Hepatocyte (in vitro differentiated cells): Measurements from ENCODE around the gene ABLIM2. TPM values are rescaled to one million over a fixed set of nuclear protein-coding genes. Genes with fewer than 3 reads are reported as not detected.

Source experiments
- DNase-seq: peaks from one replicate; pipeline ENCODE4 v3.0.0-alpha.2; 2016; ENCODE audit warnings: low spot score
- H2AFZ ChIP-seq: fragments of 200-600 bp; sonication (generic); 2 replicates; pipeline ENCODE4 v1.6.0; 2016; ENCODE audit warnings: antibody characterized with exemption, mild to moderate bottlenecking
- H3K27ac ChIP-seq: fragments of 200-600 bp; sonication (generic); 2 replicates; pipeline ENCODE4 v1.5.1; 2016; ENCODE audit warnings: mild to moderate bottlenecking
- H3K27me3 ChIP-seq: fragments of 200-600 bp; sonication (generic); 2 replicates; pipeline ENCODE4 v1.6.1; 2016
- H3K36me3 ChIP-seq: fragments of 200-600 bp; sonication (generic); replicated peaks from 2 replicates; pipeline ENCODE4 v1.5.1; 2016; ENCODE audit warnings: low read depth; ENCODE audit not compliant: insufficient read depth
- H3K4me1 ChIP-seq: fragments of 200-600 bp; sonication (generic); 2 replicates; pipeline ENCODE4 v1.5.1; 2016; ENCODE audit warnings: mild to moderate bottlenecking, moderate library complexity; ENCODE audit not compliant: insufficient read depth
- H3K4me2 ChIP-seq: fragments of 200-600 bp; sonication (generic); 2 replicates; pipeline ENCODE4 v1.6.0; 2016
- H3K4me3 ChIP-seq: fragments of 200-600 bp; sonication (generic); 2 replicates; pipeline ENCODE4 v1.5.1; 2016; ENCODE audit warnings: mild to moderate bottlenecking
- H3K79me2 ChIP-seq: fragments of 200-600 bp; sonication (generic); 2 replicates; pipeline ENCODE4 v1.6.0; 2017; ENCODE audit warnings: mild to moderate bottlenecking
- H3K9me2 ChIP-seq: fragments of 200-600 bp; sonication (generic); replicated peaks from 2 replicates; pipeline ENCODE4 v1.6.0; 2017; ENCODE audit warnings: mild to moderate bottlenecking; ENCODE audit not compliant: insufficient read depth
- H3K9me3 ChIP-seq: fragments of 200-600 bp; sonication (generic); 2 replicates; pipeline ENCODE4 v1.5.1; 2016; ENCODE audit warnings: low read depth, mild to moderate bottlenecking
- H4K20me1 ChIP-seq: fragments of 200-600 bp; sonication (generic); 2 replicates; pipeline ENCODE4 v1.6.0; 2016; ENCODE audit warnings: mild to moderate bottlenecking; ENCODE audit not compliant: insufficient read depth, poor library complexity, severe bottlenecking
- EZH2 ChIP-seq: fragments of 200-600 bp; sonication (generic); IDR thresholded peaks from 2 replicates; pipeline ENCODE4 v1.6.1; 2016; ENCODE audit warnings: antibody characterized with exemption, mild to moderate bottlenecking, borderline replicate concordance
- EZH2phosphoT487 ChIP-seq: fragments of 200-600 bp; sonication (generic); IDR thresholded peaks from one replicate; pipeline ENCODE4 v1.6.1; 2018; ENCODE audit warnings: antibody characterized with exemption, mild to moderate bottlenecking, low read depth, moderate library complexity; ENCODE audit not compliant: unreplicated experiment, severe bottlenecking
- WGBS: methylation state at CpG from one replicate; pipeline ENCODE4 v1.1.6; 2016; ENCODE audit warnings: low lambda C conversion rate; ENCODE audit errors: missing lambda C conversion rate; 5-methylcytosine and 5-hydroxymethylcytosine counted together
- polyA plus RNA-seq: library from polyadenylated mRNA; unstranded; fragments of >200 nt; fragmentation: Nextera tagmentation; extraction: Ambion mirVana; gene quantifications from 2 replicates; pipeline ENCODE4 v1.2.1, GENCODE V29; 2016
- total RNA-seq: library from RNA; depleted of rRNA; stranded (reverse); fragments of >200 nt; gene quantifications from 2 replicates; pipeline ENCODE4 v1.2.3, GENCODE V29; 2014
- TF ChIP-seq, protein P1 (sequence below): fragments of 200-600 bp; sonication (generic); IDR thresholded peaks from 2 replicates; pipeline ENCODE4 v1.5.1; 2016; ENCODE audit warnings: antibody characterized with exemption, mild to moderate bottlenecking; ENCODE audit not compliant: poor library complexity

Gene ABLIM2
- total and polyA plus RNA-seq, 2 experiments from 2014 or later = 1.7 to 2.0 TPM

DNA sequence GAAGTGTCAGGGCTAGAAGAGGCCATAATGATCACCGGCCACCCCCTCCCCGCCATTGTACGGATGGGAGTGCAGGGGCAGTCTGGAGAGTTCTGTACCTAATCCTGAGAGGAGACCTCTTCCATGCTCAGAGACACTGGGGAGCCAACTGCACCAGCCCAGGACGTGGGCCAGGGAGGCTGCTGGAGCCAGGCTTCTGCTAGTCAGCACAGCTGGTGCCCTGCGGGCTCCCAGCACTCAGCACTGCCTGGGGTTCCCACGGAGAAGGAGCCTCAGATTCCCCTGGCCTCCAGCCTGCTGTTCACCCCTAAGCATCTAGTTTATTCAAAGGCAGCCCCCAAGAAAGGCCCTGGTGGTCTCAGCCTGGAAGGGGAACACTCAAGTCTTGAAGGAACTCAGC lies 28.8 kb downstream of the ABLIM2 start:
- TF ChIP-seq, protein P1, sequence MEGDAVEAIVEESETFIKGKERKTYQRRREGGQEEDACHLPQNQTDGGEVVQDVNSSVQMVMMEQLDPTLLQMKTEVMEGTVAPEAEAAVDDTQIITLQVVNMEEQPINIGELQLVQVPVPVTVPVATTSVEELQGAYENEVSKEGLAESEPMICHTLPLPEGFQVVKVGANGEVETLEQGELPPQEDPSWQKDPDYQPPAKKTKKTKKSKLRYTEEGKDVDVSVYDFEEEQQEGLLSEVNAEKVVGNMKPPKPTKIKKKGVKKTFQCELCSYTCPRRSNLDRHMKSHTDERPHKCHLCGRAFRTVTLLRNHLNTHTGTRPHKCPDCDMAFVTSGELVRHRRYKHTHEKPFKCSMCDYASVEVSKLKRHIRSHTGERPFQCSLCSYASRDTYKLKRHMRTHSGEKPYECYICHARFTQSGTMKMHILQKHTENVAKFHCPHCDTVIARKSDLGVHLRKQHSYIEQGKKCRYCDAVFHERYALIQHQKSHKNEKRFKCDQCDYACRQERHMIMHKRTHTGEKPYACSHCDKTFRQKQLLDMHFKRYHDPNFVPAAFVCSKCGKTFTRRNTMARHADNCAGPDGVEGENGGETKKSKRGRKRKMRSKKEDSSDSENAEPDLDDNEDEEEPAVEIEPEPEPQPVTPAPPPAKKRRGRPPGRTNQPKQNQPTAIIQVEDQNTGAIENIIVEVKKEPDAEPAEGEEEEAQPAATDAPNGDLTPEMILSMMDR = no peak
- Histone ChIP-seq H3K4me2 (no peak overlapping the region), H3K4me3 (no peak overlapping the region), H3K79me2 (no peaks in the 10 kb centered on the region), H3K27ac (no peak overlapping the region), H3K27me3 (no peaks in the 10 kb centered on the region), H4K20me1 (no peaks in the 10 kb centered on the region), H3K36me3 (no peaks in the 10 kb centered on the region), H3K4me1 (no peaks in the 10 kb centered on the region), H3K9me3 (no peaks in the 10 kb centered on the region), H2AFZ (no peak overlapping the region), H3K9me2 (no peaks in the 10 kb centered on the region)
- DNase-seq = no peak
- WGBS = 92% methylated on average over 6 of the region's 6 CpGs

GRCh38 chr4:8129136-8129535 lies 29.5 kb downstream of the ABLIM2 start:
- Histone ChIP-seq H3K4me1 (no peaks in the 10 kb centered on the region), H3K4me2 (no peak overlapping the region), H3K4me3 (no peak overlapping the region), H3K27ac (no peak overlapping the region), H2AFZ (no peak overlapping the region), H3K36me3 (no peaks in the 10 kb centered on the region), H3K9me3 (no peaks in the 10 kb centered on the region), H3K79me2 (no peaks in the 10 kb centered on the region), H3K9me2 (no peaks in the 10 kb centered on the region), H3K27me3 (no peaks in the 10 kb centered on the region), H4K20me1 (no peaks in the 10 kb centered on the region)
- TF ChIP-seq EZH2 (no peak), EZH2phosphoT487 (no peak)
- TF ChIP-seq, protein P1 = no peak
- WGBS = 96% methylated on average over 11 of the region's 11 CpGs
- DNase-seq = no peak

GRCh38 chr4:8128100-8128856 lies 30.3 kb downstream of the ABLIM2 start:
- no peaks in the 10 kb centered on the region for H3K9me3 ChIP-seq
- no peak overlapping the region for H3K4me2 ChIP-seq
- no peaks in the 10 kb centered on the region for H3K36me3 ChIP-seq
- no peak overlapping the region for H2AFZ ChIP-seq
- no peaks in the 10 kb centered on the region for H4K20me1 ChIP-seq
- no peaks in the 10 kb centered on the region for H3K79me2 ChIP-seq
- no peak overlapping the region for H3K27ac ChIP-seq
- no peaks in the 10 kb centered on the region for H3K27me3 ChIP-seq
- DNase-seq = no peak
- no peaks in the 10 kb centered on the region for H3K9me2 ChIP-seq
- no peaks in the 10 kb centered on the region for H3K4me1 ChIP-seq
- no peak for TF ChIP-seq EZH2
- TF ChIP-seq, protein P1 = no peak
- TF ChIP-seq EZH2phosphoT487 = no peak
- H3K4me3 ChIP-seq = no peak overlapping the region
- 77% methylated on average over 19 of the region's 19 CpGs for WGBS
